Activated T-cell treated with anti-CD3 and anti-CD28 coated beads, Interleukin-2, amount 50 U/mL, for 72 hours (primary cell): ENCODE measurements around the gene NDUFB7. TPM values are rescaled to one million over a fixed set of nuclear protein-coding genes. Genes with fewer than 3 reads are reported as not detected.
A peak's percentile ranks its signal among the peaks of the same experiment; 100 is the strongest.
"Not testable (repeated sequence)": the region's sequence is repeated elsewhere in the genome, so short reads cannot be mapped to it uniquely, and the experiment has no call there.

Experiments
- ATAC-seq, 2 donors: fragments of 150-1000 bp; cut with Tn5 transposase; replicated peaks in 1 of 2; 2 replicates each; pipeline ENCODE4 v1.10.0; 2021; ENCODE audit warnings: moderate library complexity in 2 of 2, mild to moderate bottlenecking in 1 of 2
- DNase-seq, 2 donors: peaks; one replicate each; pipeline ENCODE4 v3.0.0; 2021 to 2022; ENCODE audit warnings: mixed read lengths in 1 of 2
- H3K27ac Mint-ChIP-seq: one replicate; pipeline ENCODE4 v1.8.0; 2022; ENCODE audit warnings: mild to moderate bottlenecking, moderate library complexity, mixed read lengths
- H3K27me3 Mint-ChIP-seq: one replicate; pipeline ENCODE4 v1.8.0; 2022; ENCODE audit warnings: low read depth, mixed read lengths
- H3K36me3 Mint-ChIP-seq, 2 donors: one replicate each; pipeline ENCODE4 v1.8.0; 2022; ENCODE audit warnings: mixed read lengths in 2 of 2, mild to moderate bottlenecking in 1 of 2; ENCODE audit not compliant: insufficient read depth in 2 of 2
- H3K4me1 Mint-ChIP-seq: one replicate; pipeline ENCODE4 v1.8.0; 2022; ENCODE audit warnings: low read depth, mixed read lengths
- H3K4me3 Mint-ChIP-seq, 2 donors: one replicate each; pipeline ENCODE4 v1.8.0; 2022; ENCODE audit warnings: mild to moderate bottlenecking in 2 of 2, mixed read lengths in 2 of 2, moderate library complexity in 2 of 2
- H3K9me3 Mint-ChIP-seq, 2 donors: one replicate each; pipeline ENCODE4 v1.8.0; 2022; ENCODE audit warnings: mixed read lengths in 2 of 2
- total RNA-seq, 2 donors: library from RNA; stranded (reverse); gene quantifications; one replicate each; pipeline ENCODE4 v1.2.3, GENCODE V29; 2022

Gene NDUFB7
- total RNA-seq, 2 donors from 2014 or later, result 78.5 to 87.0 TPM

- Mint-ChIP-seq H3K36me3 (peaks cover 0 to 1% of the 10 kb centered on the region in 2 donors), H3K27me3 (no peaks in the 10 kb centered on the region), H3K9me3 (no peaks in the 10 kb centered on the region), H3K4me1 (peaks cover 35% of the 10 kb centered on the region), H3K4me3 (peak overlapping the region; percentile 53 to 54), H3K27ac (peak overlapping the region; percentile 36)
- ATAC-seq, result peak; percentile 86 to 87
- peak; percentile 82 to 86 for DNase-seq
These were observed 15.1 kb downstream of the NDUFB7 start for GRCh38 chr19:14556662-14557188.

GRCh38 chr19:14555918-14556661, 15.8 kb downstream of the NDUFB7 start:
- ATAC-seq, result peak; percentile 13 to 65
- Mint-ChIP-seq H3K27ac (peak overlapping the region; percentile 36), H3K36me3 (peaks cover 0 to 1% of the 10 kb centered on the region in 2 donors), H3K27me3 (no peaks in the 10 kb centered on the region), H3K9me3 (no peaks in the 10 kb centered on the region), H3K4me3 (peak overlapping the region; percentile 53 to 54), H3K4me1 (peaks cover 41% of the 10 kb centered on the region)
- peak in 1 of 2 donors; percentile 47 for DNase-seq

GRCh38 chr19:14554382-14554812, 17.5 kb downstream of the NDUFB7 start:
- no peaks in the 10 kb centered on the region for H3K27me3 Mint-ChIP-seq
- no peak for ATAC-seq
- H3K4me1 Mint-ChIP-seq, result peaks cover 50% of the 10 kb centered on the region
- peak overlapping the region; percentile 27 for H3K27ac Mint-ChIP-seq
- no peak overlapping the region for H3K4me3 Mint-ChIP-seq
- H3K36me3 Mint-ChIP-seq, result peaks cover 1 to 3% of the 10 kb centered on the region in 2 donors
- no peak for DNase-seq
- no peaks in the 10 kb centered on the region for H3K9me3 Mint-ChIP-seq

- H3K27me3 Mint-ChIP-seq, result no peaks in the 10 kb centered on the region
- no peaks in the 10 kb centered on the region for H3K9me3 Mint-ChIP-seq
- H3K27ac Mint-ChIP-seq, result no peak overlapping the region
- no peak for ATAC-seq
- H3K4me1 Mint-ChIP-seq, result peaks cover 50% of the 10 kb centered on the region
- no peak overlapping the region for H3K4me3 Mint-ChIP-seq
- H3K36me3 Mint-ChIP-seq, result peaks cover 1 to 3% of the 10 kb centered on the region in 2 donors
- no peak for DNase-seq
These were observed 18.0 kb downstream of the NDUFB7 start for GRCh38 chr19:14553939-14554243.

- no peaks in the 10 kb centered on the region for H3K9me3 Mint-ChIP-seq
- peaks cover 50% of the 10 kb centered on the region for H3K4me1 Mint-ChIP-seq
- H3K36me3 Mint-ChIP-seq, result peaks cover 1 to 4% of the 10 kb centered on the region in 2 donors
- H3K4me3 Mint-ChIP-seq, result no peak overlapping the region
- H3K27ac Mint-ChIP-seq, result no peak overlapping the region
- ATAC-seq (no peak), DNase-seq (no peak)
- no peaks in the 10 kb centered on the region for H3K27me3 Mint-ChIP-seq
These were observed 18.6 kb downstream of the NDUFB7 start for GRCh38 chr19:14553042-14553938.

GRCh38 chr19:14552006-14552360, 19.9 kb downstream of the NDUFB7 start:
- not testable (repeated sequence) for H3K27me3 Mint-ChIP-seq, H3K36me3 Mint-ChIP-seq, DNase-seq, ATAC-seq, H3K9me3 Mint-ChIP-seq
- H3K4me3 Mint-ChIP-seq, result peak overlapping the region; percentile 57 to 59
- H3K27ac Mint-ChIP-seq, result peak overlapping the region; percentile 92
- H3K4me1 Mint-ChIP-seq, result peaks cover 50% of the 10 kb centered on the region

- DNase-seq (peak; percentile 77 to 81), ATAC-seq (peak; percentile 92 to 98)
- not testable (repeated sequence) for H3K9me3 Mint-ChIP-seq, H3K27me3 Mint-ChIP-seq, H3K36me3 Mint-ChIP-seq
- H3K27ac Mint-ChIP-seq, result peak overlapping the region; percentile 92
- H3K4me3 Mint-ChIP-seq, result peak overlapping the region; percentile 55 to 59
- peaks cover 45% of the 10 kb centered on the region for H3K4me1 Mint-ChIP-seq
These were observed 20.5 kb downstream of the NDUFB7 start for GRCh38 chr19:14551134-14552005.

- DNase-seq (no peak), ATAC-seq (no peak)
- Mint-ChIP-seq H3K36me3 (peaks cover 3 to 5% of the 10 kb centered on the region in 2 donors), H3K9me3 (no peaks in the 10 kb centered on the region), H3K27ac (peak overlapping the region; percentile 18), H3K4me3 (no peak overlapping the region), H3K4me1 (peaks cover 38% of the 10 kb centered on the region), H3K27me3 (no peaks in the 10 kb centered on the region)
These were observed 21.6 kb downstream of the NDUFB7 start for GRCh38 chr19:14550201-14550754.

GRCh38 chr19:14545716-14546082, 26.2 kb downstream of the NDUFB7 start:
- H3K9me3 Mint-ChIP-seq, result no peaks in the 10 kb centered on the region
- H3K4me1 Mint-ChIP-seq, result peaks cover 22% of the 10 kb centered on the region
- no peak overlapping the region for H3K27ac Mint-ChIP-seq
- DNase-seq, result no peak
- no peaks in the 10 kb centered on the region for H3K27me3 Mint-ChIP-seq
- no peak overlapping the region for H3K4me3 Mint-ChIP-seq
- ATAC-seq, result no peak
- peaks cover 2 to 5% of the 10 kb centered on the region in 2 donors for H3K36me3 Mint-ChIP-seq

- Mint-ChIP-seq H3K27me3 (no peaks in the 10 kb centered on the region), H3K4me1 (peaks cover 17% of the 10 kb centered on the region), H3K36me3 (peaks cover 3 to 5% of the 10 kb centered on the region in 2 donors), H3K4me3 (no peak overlapping the region), H3K9me3 (no peaks in the 10 kb centered on the region), H3K27ac (peak overlapping the region; percentile 52)
- ATAC-seq (no peak), DNase-seq (no peak)
These were observed 26.7 kb downstream of the NDUFB7 start for GRCh38 chr19:14544977-14545715.

GRCh38 chr19:14544047-14544446, 27.8 kb downstream of the NDUFB7 start:
- Mint-ChIP-seq H3K4me3 (no peak overlapping the region), H3K9me3 (no peaks in the 10 kb centered on the region), H3K27ac (no peak overlapping the region), H3K4me1 (peaks cover 11% of the 10 kb centered on the region), H3K27me3 (no peaks in the 10 kb centered on the region), H3K36me3 (peaks cover 2 to 3% of the 10 kb centered on the region in 2 donors)
- no peak for DNase-seq
- peak; percentile 39 to 78 for ATAC-seq
